Activated CD8-positive, alpha-beta T cell treated with anti-CD3 and anti-CD28 coated beads for 36 hours (primary cell): ENCODE data around the gene ZNF280D. TPM values are rescaled to one million over a fixed set of nuclear protein-coding genes. Genes with fewer than 3 reads are reported as not detected.

Experiments
- ATAC-seq: fragments of 200-7000 bp; cut with Tn5 transposase; one replicate; pipeline ENCODE4 v1.10.0; 2021; ENCODE audit warnings: mild to moderate bottlenecking, moderate library complexity
- CTCF ChIA-PET: fragments of 350-600 bp; sonication (Branson Sonifier 250); formaldehyde crosslinking; loops from one replicate; lab custom pipeline; 2021; ENCODE audit warnings: antibody characterized with exemption; lab: Charles Lee
- POLR2A ChIA-PET: fragments of 350-600 bp; sonication (Branson Sonifier 250); formaldehyde crosslinking; loops from one replicate; lab custom pipeline; 2021; ENCODE audit warnings: antibody characterized with exemption; lab: Charles Lee
- DNase-seq: peaks from one replicate; pipeline ENCODE4 v3.0.0-alpha.2; 2020
- H3K27ac Mint-ChIP-seq: one replicate; pipeline ENCODE4 v1.8.0; 2021; ENCODE audit warnings: mild to moderate bottlenecking, mixed read lengths
- H3K27me3 Mint-ChIP-seq: one replicate; pipeline ENCODE4 v1.8.0; 2021; ENCODE audit warnings: mixed read lengths
- H3K36me3 Mint-ChIP-seq: one replicate; pipeline ENCODE4 v1.8.0; 2021; ENCODE audit warnings: low read depth, mixed read lengths
- H3K4me1 Mint-ChIP-seq: one replicate; pipeline ENCODE4 v1.8.0; 2021; ENCODE audit warnings: low read depth, mixed read lengths
- H3K4me3 Mint-ChIP-seq: one replicate; pipeline ENCODE4 v1.8.0; 2021; ENCODE audit warnings: mild to moderate bottlenecking, moderate library complexity, mixed read lengths
- H3K9me3 Mint-ChIP-seq: one replicate; pipeline ENCODE4 v1.8.0; 2021; ENCODE audit warnings: mixed read lengths
- intact Hi-C: fragments of 100-400 bp; cut with micrococcal nuclease; formaldehyde crosslinking; loops from one replicate; pipeline ENCODE4 v1.10.0; 2022
- total RNA-seq, 2 experiments: library from RNA; stranded (reverse); gene quantifications; one replicate each; pipeline ENCODE4 v1.2.3, GENCODE V29; 2021
- TF ChIP-seq, protein P1 (sequence below): fragments of 200-600 bp; IDR thresholded peaks from one replicate; pipeline ENCODE4 v1.8.0; 2022; ENCODE audit warnings: antibody characterized with exemption, mild to moderate bottlenecking

Gene ZNF280D
- total RNA-seq, 2 experiments from 2014 or later: 16.2 to 17.0 TPM

DNA sequence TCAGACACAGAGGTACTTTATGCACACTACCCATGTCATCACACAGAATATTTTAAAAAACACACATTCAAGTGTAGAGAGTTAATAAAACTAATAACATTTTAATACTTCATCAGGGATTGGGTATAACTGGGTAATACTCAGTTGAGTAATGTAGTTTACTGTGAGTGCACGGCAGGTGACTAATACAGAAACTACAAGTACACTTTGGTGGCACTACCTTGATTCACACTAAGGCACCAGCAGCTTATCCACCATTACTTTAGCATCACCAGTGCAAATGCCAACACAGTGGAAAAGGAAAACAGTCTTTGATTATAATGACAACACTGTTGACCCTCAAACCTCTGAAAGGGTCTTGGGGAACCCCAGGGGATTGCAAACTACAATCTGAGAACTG lies 33.6 kb downstream of the ZNF280D start:
- Mint-ChIP-seq H3K36me3 (peaks cover 25% of the 10 kb centered on the region), H3K27ac (no peak overlapping the region), H3K4me1 (no peaks in the 10 kb centered on the region), H3K4me3 (no peak overlapping the region), H3K27me3 (no peaks in the 10 kb centered on the region), H3K9me3 (no peaks in the 10 kb centered on the region)
- TF ChIP-seq, protein P1, sequence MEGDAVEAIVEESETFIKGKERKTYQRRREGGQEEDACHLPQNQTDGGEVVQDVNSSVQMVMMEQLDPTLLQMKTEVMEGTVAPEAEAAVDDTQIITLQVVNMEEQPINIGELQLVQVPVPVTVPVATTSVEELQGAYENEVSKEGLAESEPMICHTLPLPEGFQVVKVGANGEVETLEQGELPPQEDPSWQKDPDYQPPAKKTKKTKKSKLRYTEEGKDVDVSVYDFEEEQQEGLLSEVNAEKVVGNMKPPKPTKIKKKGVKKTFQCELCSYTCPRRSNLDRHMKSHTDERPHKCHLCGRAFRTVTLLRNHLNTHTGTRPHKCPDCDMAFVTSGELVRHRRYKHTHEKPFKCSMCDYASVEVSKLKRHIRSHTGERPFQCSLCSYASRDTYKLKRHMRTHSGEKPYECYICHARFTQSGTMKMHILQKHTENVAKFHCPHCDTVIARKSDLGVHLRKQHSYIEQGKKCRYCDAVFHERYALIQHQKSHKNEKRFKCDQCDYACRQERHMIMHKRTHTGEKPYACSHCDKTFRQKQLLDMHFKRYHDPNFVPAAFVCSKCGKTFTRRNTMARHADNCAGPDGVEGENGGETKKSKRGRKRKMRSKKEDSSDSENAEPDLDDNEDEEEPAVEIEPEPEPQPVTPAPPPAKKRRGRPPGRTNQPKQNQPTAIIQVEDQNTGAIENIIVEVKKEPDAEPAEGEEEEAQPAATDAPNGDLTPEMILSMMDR: no peak
- ATAC-seq (peak; percentile 71), DNase-seq (no peak)
- intact Hi-C loops: no loop called here
- POLR2A ChIA-PET: no interaction called here
- CTCF ChIA-PET: no interaction called here

DNA sequence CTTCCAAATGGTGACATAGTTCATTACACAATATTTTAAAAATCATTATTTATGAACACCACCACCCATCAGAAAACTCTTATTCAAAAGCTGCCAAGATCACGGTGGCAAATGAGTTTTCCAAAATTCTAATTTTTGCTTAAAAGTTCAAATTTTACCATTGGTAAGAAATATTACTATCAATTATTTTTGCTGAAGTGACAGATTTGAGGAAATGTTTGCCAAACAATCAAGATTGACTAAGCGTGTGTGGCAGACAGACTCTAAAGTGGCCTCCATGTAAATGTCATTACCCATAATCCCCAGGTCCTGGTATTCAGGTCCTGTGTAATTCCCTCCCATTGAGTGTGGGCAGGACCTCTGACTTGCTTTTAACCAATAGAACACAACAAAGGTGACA lies 35.0 kb downstream of the ZNF280D start:
- Mint-ChIP-seq H3K4me3 (no peak overlapping the region), H3K36me3 (peaks cover 21% of the 10 kb centered on the region), H3K27ac (no peak overlapping the region), H3K27me3 (no peaks in the 10 kb centered on the region), H3K9me3 (no peaks in the 10 kb centered on the region), H3K4me1 (peaks cover 4% of the 10 kb centered on the region)
- ChIA-PET POLR2A (no interaction called here), CTCF (no interaction called here)
- DNase-seq (no peak), ATAC-seq (no peak)
- intact Hi-C loops: no loop called here
- TF ChIP-seq, protein P1: no peak

DNA sequence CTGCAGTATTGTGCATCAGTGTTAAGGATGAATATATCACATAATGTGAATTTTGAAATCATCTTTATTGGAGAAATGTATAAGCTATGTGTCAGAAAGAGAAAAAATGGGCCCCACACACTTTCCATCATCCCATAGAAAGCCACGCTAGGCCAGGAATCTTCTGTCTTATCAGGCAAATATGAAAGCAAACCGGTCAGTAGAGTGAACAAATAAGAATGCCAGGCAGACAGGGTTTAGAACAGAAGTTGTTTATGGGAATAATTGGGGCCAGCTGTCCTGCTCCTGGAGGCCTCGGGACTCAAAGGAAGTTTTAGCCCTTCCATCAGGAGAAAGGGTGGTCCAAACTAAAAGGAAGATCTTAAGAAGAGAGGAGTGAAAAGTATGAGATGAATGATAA lies 39.5 kb downstream of the ZNF280D start:
- DNase-seq (no peak), ATAC-seq (no peak)
- Mint-ChIP-seq H3K27ac (no peak overlapping the region), H3K9me3 (no peaks in the 10 kb centered on the region), H3K4me3 (no peak overlapping the region), H3K27me3 (no peaks in the 10 kb centered on the region), H3K36me3 (peaks cover 4% of the 10 kb centered on the region), H3K4me1 (peaks cover 4% of the 10 kb centered on the region)
- ChIA-PET POLR2A (no interaction called here), CTCF (no interaction called here)
- TF ChIP-seq, protein P1: no peak
- intact Hi-C loops: no loop called here

DNA sequence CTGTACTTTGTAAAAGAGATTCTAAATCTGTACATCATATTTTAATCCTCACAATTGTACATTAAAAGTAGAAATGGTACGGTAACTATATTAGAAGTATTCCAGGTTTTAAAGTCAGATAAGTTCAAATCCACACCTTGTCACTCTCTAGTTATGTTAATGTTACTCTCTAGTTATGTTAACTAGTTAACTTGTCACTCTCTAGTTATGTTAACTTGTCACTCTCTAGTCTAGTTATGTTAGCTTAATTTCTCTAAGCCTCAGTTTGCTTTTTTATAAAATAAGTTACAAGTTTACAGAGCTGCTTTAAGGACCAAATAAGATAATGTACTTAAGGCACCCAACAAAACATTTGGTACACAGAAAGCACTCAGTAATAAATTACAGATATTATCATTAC lies 42.6 kb downstream of the ZNF280D start:
- Mint-ChIP-seq H3K4me1 (peaks cover 4% of the 10 kb centered on the region), H3K9me3 (no peaks in the 10 kb centered on the region), H3K27me3 (no peaks in the 10 kb centered on the region), H3K27ac (no peak overlapping the region), H3K4me3 (no peak overlapping the region), H3K36me3 (peaks cover 4% of the 10 kb centered on the region)
- intact Hi-C loops: no loop called here
- CTCF ChIA-PET: no interaction called here
- DNase-seq: no peak
- TF ChIP-seq, protein P1: no peak
- ATAC-seq: no peak
- POLR2A ChIA-PET: no interaction called here

DNA sequence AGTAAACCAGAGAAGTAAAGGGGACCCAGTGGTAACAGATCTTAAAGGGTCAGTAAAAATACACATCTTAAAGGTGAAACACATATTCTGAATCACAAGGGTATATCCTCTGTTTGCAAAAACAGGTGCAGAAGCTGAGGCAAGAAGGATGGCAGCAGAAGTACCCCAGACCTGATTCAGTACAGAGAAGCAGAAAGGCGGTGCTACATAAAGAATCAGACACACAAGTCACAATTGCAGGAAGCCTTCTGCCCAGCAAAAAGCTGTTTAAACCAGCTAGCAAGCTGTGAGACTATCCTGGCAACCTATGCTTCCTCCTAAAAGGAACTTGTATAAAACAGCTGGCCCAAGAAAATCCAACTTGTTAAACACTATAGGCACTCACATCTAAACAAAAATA lies 49.4 kb downstream of the ZNF280D start:
- CTCF ChIA-PET: no interaction called here
- intact Hi-C loops: no loop called here

More for the DNA sequence above, 49.4 kb downstream of the ZNF280D start:
- Mint-ChIP-seq H3K4me3 (no peak overlapping the region), H3K4me1 (no peaks in the 10 kb centered on the region), H3K9me3 (no peaks in the 10 kb centered on the region), H3K27ac (no peak overlapping the region), H3K36me3 (peaks cover 7% of the 10 kb centered on the region), H3K27me3 (no peaks in the 10 kb centered on the region)
- POLR2A ChIA-PET: no interaction called here
- TF ChIP-seq, protein P1: no peak
- ATAC-seq (no peak), DNase-seq (no peak)
